NT2/D1 (cell line): ENCODE data around the gene OR6P1.

Source experiments
- DNase-seq: peaks from one replicate; pipeline ENCODE4 v3.0.0-alpha.2; 2011; ENCODE audit warnings: low read depth, low spot score
- H3K27me3 ChIP-seq: 2 replicates; pipeline ENCODE4 v1.6.0; 2011; ENCODE audit warnings: mild to moderate bottlenecking; ENCODE audit not compliant: insufficient read length, insufficient read depth
- H3K36me3 ChIP-seq: 2 replicates; pipeline ENCODE4 v1.6.1; 2011; ENCODE audit warnings: mild to moderate bottlenecking, low read length, mixed read lengths; ENCODE audit not compliant: insufficient read depth, insufficient read length
- H3K4me1 ChIP-seq: 2 replicates; pipeline ENCODE4 v1.5.1; 2011; ENCODE audit not compliant: insufficient read depth, insufficient read length
- H3K4me3 ChIP-seq: 2 replicates; pipeline ENCODE4 v1.5.1; 2011; ENCODE audit warnings: low read depth; ENCODE audit not compliant: insufficient read length
- H3K9ac ChIP-seq: 2 replicates; pipeline ENCODE4 v1.6.0; 2011; ENCODE audit warnings: low read depth; ENCODE audit not compliant: insufficient read length
- H3K9me3 ChIP-seq: 2 replicates; pipeline ENCODE4 v1.5.1; 2011; ENCODE audit warnings: mild to moderate bottlenecking, low read length; ENCODE audit not compliant: insufficient read depth
- SUZ12 ChIP-seq: IDR thresholded peaks from 2 replicates; pipeline ENCODE4 v1.6.1; 2011; ENCODE audit not compliant: insufficient read length, insufficient read depth; ENCODE audit errors: extremely low read depth
- YY1 ChIP-seq: IDR thresholded peaks from 2 replicates; pipeline ENCODE4 v1.6.1; 2011; ENCODE audit not compliant: insufficient read length, insufficient read depth
- ZNF274 ChIP-seq: IDR thresholded peaks from 2 replicates; pipeline ENCODE4 v1.6.1; 2011; ENCODE audit warnings: mild to moderate bottlenecking, low read depth, low read length

OR6P1 gene

GRCh38 chr1:158547533-158547932, 22.8 kb downstream of the OR6P1 start:
- H3K4me1 ChIP-seq: no peaks in the 10 kb centered on the region
- no peaks in the 10 kb centered on the region for H3K9me3 ChIP-seq
- no peak for TF ChIP-seq ZNF274
- no peak for TF ChIP-seq YY1
- no peak for TF ChIP-seq SUZ12
- H3K4me3 ChIP-seq: no peak overlapping the region
- H3K27me3 ChIP-seq: no peaks in the 10 kb centered on the region
- no peak for DNase-seq
- no peak overlapping the region for H3K9ac ChIP-seq
- no peaks in the 10 kb centered on the region for H3K36me3 ChIP-seq

GRCh38 chr1:158537609-158538008, 32.8 kb downstream of the OR6P1 start:
- Histone ChIP-seq H3K4me3 (no peak overlapping the region), H3K27me3 (no peaks in the 10 kb centered on the region), H3K36me3 (no peaks in the 10 kb centered on the region), H3K9ac (no peak overlapping the region), H3K4me1 (no peaks in the 10 kb centered on the region), H3K9me3 (no peaks in the 10 kb centered on the region)
- DNase-seq: no peak
- TF ChIP-seq SUZ12 (no peak), ZNF274 (no peak), YY1 (no peak)

- no peak for TF ChIP-seq SUZ12
- no peak for TF ChIP-seq ZNF274
- no peak for TF ChIP-seq YY1
- no peaks in the 10 kb centered on the region for H3K9me3 ChIP-seq
- H3K9ac ChIP-seq: no peak overlapping the region
- H3K4me3 ChIP-seq: no peak overlapping the region
- H3K4me1 ChIP-seq: no peaks in the 10 kb centered on the region
- no peaks in the 10 kb centered on the region for H3K27me3 ChIP-seq
- no peaks in the 10 kb centered on the region for H3K36me3 ChIP-seq
- no peak for DNase-seq
Measured at GRCh38 chr1:158534496-158534895, 35.9 kb downstream of the OR6P1 start.

- Histone ChIP-seq H3K36me3 (no peaks in the 10 kb centered on the region), H3K27me3 (no peaks in the 10 kb centered on the region), H3K9ac (no peak overlapping the region), H3K4me1 (no peaks in the 10 kb centered on the region), H3K4me3 (no peak overlapping the region), H3K9me3 (no peaks in the 10 kb centered on the region)
- peak; percentile 64 for DNase-seq
- no peak for TF ChIP-seq YY1
- no peak for TF ChIP-seq SUZ12
- no peak for TF ChIP-seq ZNF274
Measured at GRCh38 chr1:158527190-158527815, 43.1 kb downstream of the OR6P1 start.

GRCh38 chr1:158521666-158522058, 48.7 kb downstream of the OR6P1 start:
- Histone ChIP-seq H3K9ac (no peak overlapping the region), H3K36me3 (no peaks in the 10 kb centered on the region), H3K4me3 (no peak overlapping the region), H3K27me3 (no peaks in the 10 kb centered on the region), H3K9me3 (no peaks in the 10 kb centered on the region), H3K4me1 (no peaks in the 10 kb centered on the region)
- no peak for TF ChIP-seq ZNF274
- TF ChIP-seq SUZ12: no peak
- no peak for TF ChIP-seq YY1
- DNase-seq: no peak

GRCh38 chr1:158520955-158521665, 49.3 kb downstream of the OR6P1 start:
- Histone ChIP-seq H3K4me1 (no peaks in the 10 kb centered on the region), H3K36me3 (no peaks in the 10 kb centered on the region), H3K9ac (no peak overlapping the region), H3K9me3 (no peaks in the 10 kb centered on the region), H3K4me3 (no peak overlapping the region), H3K27me3 (no peaks in the 10 kb centered on the region)
- TF ChIP-seq ZNF274 (no peak), SUZ12 (no peak), YY1 (no peak)
- no peak for DNase-seq

GRCh38 chr1:158520021-158520420, 50.4 kb downstream of the OR6P1 start:
- no peaks in the 10 kb centered on the region for H3K9me3 ChIP-seq
- H3K9ac ChIP-seq: no peak overlapping the region
- TF ChIP-seq YY1 (no peak), ZNF274 (no peak), SUZ12 (no peak)
- no peaks in the 10 kb centered on the region for H3K27me3 ChIP-seq
- H3K4me1 ChIP-seq: no peaks in the 10 kb centered on the region
- H3K36me3 ChIP-seq: no peaks in the 10 kb centered on the region
- DNase-seq: no peak
- no peak overlapping the region for H3K4me3 ChIP-seq
